ENCODE measurements around the gene TACR2.

TACR2 gene

GRCh38 chr10:69394020-69394419 lies 22.7 kb downstream of the TACR2 start:
- Histone ChIP-seq H3K27me3 (ENCODE audit: low read depth) (no peaks in the 10 kb centered on the region), H3K4me3 (no peak overlapping the region), H3K4me1 (no peaks in the 10 kb centered on the region), H3K9me3 (no peaks in the 10 kb centered on the region), H3K36me3 (replicated peaks) (peaks cover 4% of the 10 kb centered on the region)
- DNase-seq (ENCODE audit: low spot score in 2 of 2) = no peak
- in situ Hi-C loops (cut with MboI; ENCODE audit: low sequenced_read_pairs) = loop anchor here (10.0 kb wide), 1 partner anchor 399 kb away; no protein-coding TSS in a partner anchor

GRCh38 chr10:69392481-69393000 lies 24.2 kb downstream of the TACR2 start:
- no peaks in the 10 kb centered on the region for H3K9me3 ChIP-seq
- H3K4me3 ChIP-seq = no peak overlapping the region
- peak; percentile 81 to 88 for DNase-seq (ENCODE audit: low spot score in 2 of 2)
- H3K36me3 ChIP-seq (replicated peaks) = peaks cover 16% of the 10 kb centered on the region
- in situ Hi-C loops (cut with MboI; ENCODE audit: low sequenced_read_pairs) = loop anchor here (10.0 kb wide), 1 partner anchor 398 kb away; no protein-coding TSS in a partner anchor
- H3K27me3 ChIP-seq (ENCODE audit: low read depth) = no peaks in the 10 kb centered on the region
- H3K4me1 ChIP-seq = no peaks in the 10 kb centered on the region

GRCh38 chr10:69391158-69391557 lies 25.6 kb downstream of the TACR2 start:
- Histone ChIP-seq H3K27me3 (ENCODE audit: low read depth) (no peaks in the 10 kb centered on the region), H3K9me3 (no peaks in the 10 kb centered on the region), H3K4me3 (no peak overlapping the region), H3K36me3 (replicated peaks) (peaks cover 16% of the 10 kb centered on the region), H3K4me1 (no peaks in the 10 kb centered on the region)
- in situ Hi-C loops (cut with MboI; ENCODE audit: low sequenced_read_pairs) = loop anchor here (10.0 kb wide), 1 partner anchor 396 kb away; no protein-coding TSS in a partner anchor
- no peak for DNase-seq (ENCODE audit: low spot score in 2 of 2)

GRCh38 chr10:69389827-69390490 lies 26.8 kb downstream of the TACR2 start:
- Histone ChIP-seq H3K9me3 (no peaks in the 10 kb centered on the region), H3K4me1 (no peaks in the 10 kb centered on the region), H3K36me3 (replicated peaks) (peaks cover 22% of the 10 kb centered on the region), H3K27me3 (ENCODE audit: low read depth) (no peaks in the 10 kb centered on the region), H3K4me3 (no peak overlapping the region)
- peak in 1 of 2 experiments; percentile 41 for DNase-seq (ENCODE audit: low spot score in 2 of 2)
- in situ Hi-C loops (cut with MboI; ENCODE audit: low sequenced_read_pairs) = loop anchor here (5.0 to 10.0 kb wide), 2 partner anchors 153 to 395 kb away; no protein-coding TSS in a partner anchor

- Histone ChIP-seq H3K4me3 (no peak overlapping the region), H3K36me3 (replicated peaks) (peaks cover 35% of the 10 kb centered on the region), H3K9me3 (no peaks in the 10 kb centered on the region), H3K4me1 (no peaks in the 10 kb centered on the region), H3K27me3 (ENCODE audit: low read depth) (no peaks in the 10 kb centered on the region)
- in situ Hi-C loops (cut with MboI; ENCODE audit: low sequenced_read_pairs) = loop anchor here (5.0 kb wide), 1 partner anchor 151 kb away; no protein-coding TSS in a partner anchor
- no peak for DNase-seq (ENCODE audit: low spot score in 2 of 2)
Measured at GRCh38 chr10:69388488-69388887, 28.2 kb downstream of the TACR2 start.

GRCh38 chr10:69387500-69387899 lies 29.2 kb downstream of the TACR2 start:
- H3K27me3 ChIP-seq (ENCODE audit: low read depth) = no peaks in the 10 kb centered on the region
- H3K9me3 ChIP-seq = no peaks in the 10 kb centered on the region
- H3K4me3 ChIP-seq = no peak overlapping the region
- in situ Hi-C loops (cut with MboI; ENCODE audit: low sequenced_read_pairs) = loop anchor here (5.0 kb wide), 1 partner anchor 150 kb away; no protein-coding TSS in a partner anchor
- DNase-seq (ENCODE audit: low spot score in 2 of 2) = no peak
- H3K36me3 ChIP-seq (replicated peaks) = peaks cover 37% of the 10 kb centered on the region
- no peaks in the 10 kb centered on the region for H3K4me1 ChIP-seq

- no peaks in the 10 kb centered on the region for H3K4me1 ChIP-seq
- H3K4me3 ChIP-seq = no peak overlapping the region
- H3K9me3 ChIP-seq = no peaks in the 10 kb centered on the region
- peaks cover 35% of the 10 kb centered on the region for H3K36me3 ChIP-seq (replicated peaks)
- DNase-seq (ENCODE audit: low spot score in 2 of 2) = no peak
- no peaks in the 10 kb centered on the region for H3K27me3 ChIP-seq (ENCODE audit: low read depth)
- in situ Hi-C loops (cut with MboI; ENCODE audit: low sequenced_read_pairs) = loop anchor here (5.0 kb wide), 1 partner anchor 148 kb away; no protein-coding TSS in a partner anchor
Measured at GRCh38 chr10:69385454-69386350, 31.0 kb downstream of the TACR2 start.

- Histone ChIP-seq H3K4me1 (no peaks in the 10 kb centered on the region), H3K36me3 (replicated peaks) (peaks cover 49% of the 10 kb centered on the region), H3K9me3 (no peaks in the 10 kb centered on the region), H3K27me3 (ENCODE audit: low read depth) (no peaks in the 10 kb centered on the region), H3K4me3 (no peak overlapping the region)
- in situ Hi-C loops (cut with MboI; ENCODE audit: low sequenced_read_pairs) = no loop called here
- no peak for DNase-seq (ENCODE audit: low spot score in 2 of 2)
Measured at GRCh38 chr10:69384320-69384719, 32.4 kb downstream of the TACR2 start.

GRCh38 chr10:69383558-69383957 lies 33.2 kb downstream of the TACR2 start:
- H3K9me3 ChIP-seq = no peaks in the 10 kb centered on the region
- in situ Hi-C loops (cut with MboI; ENCODE audit: low sequenced_read_pairs) = no loop called here
- H3K4me3 ChIP-seq = no peak overlapping the region
- no peaks in the 10 kb centered on the region for H3K4me1 ChIP-seq
- no peaks in the 10 kb centered on the region for H3K27me3 ChIP-seq (ENCODE audit: low read depth)
- peaks cover 47% of the 10 kb centered on the region for H3K36me3 ChIP-seq (replicated peaks)
- no peak for DNase-seq (ENCODE audit: low spot score in 2 of 2)

GRCh38 chr10:69382382-69383117 lies 34.2 kb downstream of the TACR2 start:
- Histone ChIP-seq H3K4me1 (no peaks in the 10 kb centered on the region), H3K27me3 (ENCODE audit: low read depth) (no peaks in the 10 kb centered on the region), H3K4me3 (no peak overlapping the region), H3K36me3 (replicated peaks) (peaks cover 39% of the 10 kb centered on the region), H3K9me3 (no peaks in the 10 kb centered on the region)
- DNase-seq (ENCODE audit: low spot score in 2 of 2) = no peak
- in situ Hi-C loops (cut with MboI; ENCODE audit: low sequenced_read_pairs) = no loop called here

GRCh38 chr10:69379800-69380199 lies 36.9 kb downstream of the TACR2 start:
- H3K4me1 ChIP-seq = no peaks in the 10 kb centered on the region
- H3K36me3 ChIP-seq (replicated peaks) = peaks cover 37% of the 10 kb centered on the region
- in situ Hi-C loops (cut with MboI; ENCODE audit: low sequenced_read_pairs) = no loop called here
- no peaks in the 10 kb centered on the region for H3K27me3 ChIP-seq (ENCODE audit: low read depth)
- DNase-seq (ENCODE audit: low spot score in 2 of 2) = no peak
- no peak overlapping the region for H3K4me3 ChIP-seq
- no peaks in the 10 kb centered on the region for H3K9me3 ChIP-seq

- no peaks in the 10 kb centered on the region for H3K4me1 ChIP-seq
- no peaks in the 10 kb centered on the region for H3K27me3 ChIP-seq (ENCODE audit: low read depth)
- H3K4me3 ChIP-seq = no peak overlapping the region
- in situ Hi-C loops (cut with MboI; ENCODE audit: low sequenced_read_pairs) = no loop called here
- H3K36me3 ChIP-seq (replicated peaks) = peaks cover 22% of the 10 kb centered on the region
- no peaks in the 10 kb centered on the region for H3K9me3 ChIP-seq
- no peak for DNase-seq (ENCODE audit: low spot score in 2 of 2)
Measured at GRCh38 chr10:69377933-69378332, 38.8 kb downstream of the TACR2 start.

- Histone ChIP-seq H3K9me3 (no peaks in the 10 kb centered on the region), H3K36me3 (replicated peaks) (peaks cover 22% of the 10 kb centered on the region), H3K4me1 (no peaks in the 10 kb centered on the region), H3K27me3 (ENCODE audit: low read depth) (no peaks in the 10 kb centered on the region), H3K4me3 (no peak overlapping the region)
- no peak for DNase-seq (ENCODE audit: low spot score in 2 of 2)
- in situ Hi-C loops (cut with MboI; ENCODE audit: low sequenced_read_pairs) = no loop called here
Measured at GRCh38 chr10:69377191-69377590, 39.5 kb downstream of the TACR2 start.

Measured in HAP-1 (cell line).